ENCODE data around the gene DIPK1B. TPM values are rescaled to one million over a fixed set of nuclear protein-coding genes. Genes with fewer than 3 reads are reported as not detected.
"Not testable (repeated sequence)": the region's sequence is repeated elsewhere in the genome, so short reads cannot be mapped to it uniquely, and the experiment has no call there.

The DIPK1B gene
- total RNA-seq, 4 donors from 2014 or later = 7.8 to 24.4 (median 11.2) TPM

- Histone ChIP-seq H3K27me3 (peaks cover 36% of the 10 kb centered on the region), H3K4me3 (no peak overlapping the region), H3K9me3 (no peaks in the 10 kb centered on the region), H3K27ac (no peak overlapping the region), H3K4me1 (peaks cover 0 to 28% (median 14%) of the 10 kb centered on the region in 3 donors), H3K36me3 (no peaks in the 10 kb centered on the region)
- ATAC-seq = no peak
- TF ChIP-seq, protein P1, sequence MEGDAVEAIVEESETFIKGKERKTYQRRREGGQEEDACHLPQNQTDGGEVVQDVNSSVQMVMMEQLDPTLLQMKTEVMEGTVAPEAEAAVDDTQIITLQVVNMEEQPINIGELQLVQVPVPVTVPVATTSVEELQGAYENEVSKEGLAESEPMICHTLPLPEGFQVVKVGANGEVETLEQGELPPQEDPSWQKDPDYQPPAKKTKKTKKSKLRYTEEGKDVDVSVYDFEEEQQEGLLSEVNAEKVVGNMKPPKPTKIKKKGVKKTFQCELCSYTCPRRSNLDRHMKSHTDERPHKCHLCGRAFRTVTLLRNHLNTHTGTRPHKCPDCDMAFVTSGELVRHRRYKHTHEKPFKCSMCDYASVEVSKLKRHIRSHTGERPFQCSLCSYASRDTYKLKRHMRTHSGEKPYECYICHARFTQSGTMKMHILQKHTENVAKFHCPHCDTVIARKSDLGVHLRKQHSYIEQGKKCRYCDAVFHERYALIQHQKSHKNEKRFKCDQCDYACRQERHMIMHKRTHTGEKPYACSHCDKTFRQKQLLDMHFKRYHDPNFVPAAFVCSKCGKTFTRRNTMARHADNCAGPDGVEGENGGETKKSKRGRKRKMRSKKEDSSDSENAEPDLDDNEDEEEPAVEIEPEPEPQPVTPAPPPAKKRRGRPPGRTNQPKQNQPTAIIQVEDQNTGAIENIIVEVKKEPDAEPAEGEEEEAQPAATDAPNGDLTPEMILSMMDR (IDR thresholded peaks at IDR 0.05) = no peak
- no peak for TF ChIP-seq POLR2A (IDR thresholded peaks at IDR 0.05)
- TF ChIP-seq EP300 (IDR thresholded peaks at IDR 0.05) = no peak
- no peak for TF ChIP-seq POLR2AphosphoS5 (IDR thresholded peaks at IDR 0.05)
- 80 to 95% methylated on average over 1 to 7 of the region's 24 CpGs for WGBS, 2 donors (ENCODE audit: low coverage in 1 of 2)
These were observed 2.8 kb upstream of the DIPK1B start for GRCh38 chr9:136709454-136710109.

DNA sequence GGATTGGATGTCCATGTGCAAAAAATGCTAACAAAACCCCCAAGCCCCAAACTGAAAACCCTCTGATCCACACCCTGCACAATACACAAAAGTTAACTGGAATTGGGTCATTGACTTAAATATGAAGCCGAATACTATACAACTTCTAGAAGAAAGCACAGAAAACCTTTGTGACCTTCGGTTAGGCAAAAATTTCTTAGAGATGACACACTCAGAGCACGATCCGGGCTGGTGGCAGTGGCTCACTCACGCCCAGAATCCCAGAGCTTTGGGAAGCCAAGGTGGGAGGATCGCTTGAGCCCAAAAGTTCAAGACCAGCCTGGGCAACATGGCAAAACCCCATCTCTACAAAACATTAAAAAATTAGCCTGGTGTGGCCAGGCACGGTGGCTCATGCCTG is 1.8 kb upstream of the DIPK1B start:
- no peaks in the 10 kb centered on the region for H3K36me3 ChIP-seq
- peaks cover 44% of the 10 kb centered on the region for H3K27me3 ChIP-seq
- H3K4me3 ChIP-seq = no peak overlapping the region
- 51 to 80% methylated on average over 1 to 3 of the region's 7 CpGs for WGBS, 2 donors (ENCODE audit: low coverage in 1 of 2)
- H3K4me1 ChIP-seq = peaks cover 0 to 28% (median 14%) of the 10 kb centered on the region in 3 donors
- TF ChIP-seq EP300 (IDR thresholded peaks at IDR 0.05) (no peak), POLR2AphosphoS5 (IDR thresholded peaks at IDR 0.05) (no peak), POLR2A (IDR thresholded peaks at IDR 0.05) (no peak)
- TF ChIP-seq, protein P1 (IDR thresholded peaks at IDR 0.05) = no peak
- H3K27ac ChIP-seq = no peak overlapping the region
- no peak for ATAC-seq
- H3K9me3 ChIP-seq = no peaks in the 10 kb centered on the region

GRCh38 chr9:136711219-136711648 is 1.1 kb upstream of the DIPK1B start:
- peaks cover 44% of the 10 kb centered on the region for H3K27me3 ChIP-seq
- not testable (repeated sequence) for H3K36me3 ChIP-seq, H3K9me3 ChIP-seq, H3K27ac ChIP-seq, ATAC-seq, H3K4me3 ChIP-seq
- WGBS, 2 donors (ENCODE audit: low coverage in 1 of 2) = 30 to 49% methylated on average over 3 to 4 of the region's 4 CpGs
- H3K4me1 ChIP-seq = peaks cover 0 to 28% (median 14%) of the 10 kb centered on the region in 3 donors

GRCh38 chr9:136712690-136713544 is 545 bp downstream of the DIPK1B start:
- ATAC-seq = no peak
- peak overlapping the region; percentile 60 to 65 for H3K4me3 ChIP-seq
- H3K4me1 ChIP-seq = peaks cover 0 to 28% (median 14%) of the 10 kb centered on the region in 3 donors
- H3K27me3 ChIP-seq = peaks cover 51% of the 10 kb centered on the region
- no peaks in the 10 kb centered on the region for H3K9me3 ChIP-seq
- H3K27ac ChIP-seq = peak overlapping the region in 3 of 4 donors; percentile 42 to 80 (median 79)
- H3K36me3 ChIP-seq = no peaks in the 10 kb centered on the region
- WGBS, 2 donors (ENCODE audit: low coverage in 1 of 2) = 0% methylated on average over 6 of the region's 56 CpGs; no CpG with 5 or more reads in 1 of the 2 donors
- TF ChIP-seq POLR2A (IDR thresholded peaks at IDR 0.05) = no peak
- no peak for TF ChIP-seq EP300 (IDR thresholded peaks at IDR 0.05)
- TF ChIP-seq POLR2AphosphoS5 (IDR thresholded peaks at IDR 0.05) = no peak
- TF ChIP-seq, protein P1 (IDR thresholded peaks at IDR 0.05) = no peak

- peak overlapping the region in 1 of 2 donors; percentile 65 for H3K4me3 ChIP-seq
- no peaks in the 10 kb centered on the region for H3K36me3 ChIP-seq
- H3K4me1 ChIP-seq = peaks cover 0 to 28% (median 14%) of the 10 kb centered on the region in 3 donors
- WGBS, 2 donors (ENCODE audit: low coverage in 1 of 2) = no CpG with 5 or more reads among the region's 8 CpGs
- H3K9me3 ChIP-seq = no peaks in the 10 kb centered on the region
- peaks cover 51% of the 10 kb centered on the region for H3K27me3 ChIP-seq
- peak overlapping the region in 3 of 4 donors; percentile 42 to 80 (median 79) for H3K27ac ChIP-seq
- no peak for ATAC-seq
- no peak for TF ChIP-seq POLR2A (IDR thresholded peaks at IDR 0.05)
- TF ChIP-seq POLR2AphosphoS5 (IDR thresholded peaks at IDR 0.05) = no peak
- TF ChIP-seq EP300 (IDR thresholded peaks at IDR 0.05) = no peak
- TF ChIP-seq, protein P1 (IDR thresholded peaks at IDR 0.05) = no peak
These were observed 1.2 kb downstream of the DIPK1B start for GRCh38 chr9:136713550-136713949.
